HS-5 (cell line): ENCODE results near the gene CACNB2.

Experiments
- DNase-seq: peaks from one replicate; pipeline ENCODE4 v3.0.0-alpha.2; 2012; ENCODE audit warnings: low read depth

Gene CACNB2

DNA sequence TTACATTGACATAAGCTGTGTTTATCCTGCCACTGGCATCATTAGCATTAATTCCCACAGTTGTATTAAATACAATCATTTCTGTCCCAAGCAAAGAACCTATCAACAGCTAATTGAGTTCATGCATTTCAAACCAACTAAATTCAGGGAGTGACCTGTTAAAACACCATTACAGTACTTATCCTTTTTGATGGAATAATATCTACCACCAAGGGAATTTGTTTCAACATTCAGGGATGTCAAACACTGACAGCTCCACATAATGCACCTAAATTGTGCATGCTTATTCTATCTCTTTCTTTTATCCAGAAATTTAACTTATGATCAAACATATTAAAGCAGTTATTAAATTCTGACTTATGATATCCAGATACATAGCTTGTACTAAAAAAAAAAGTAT, 374.3 kb downstream of the CACNB2 start:
- no peak for DNase-seq

DNA sequence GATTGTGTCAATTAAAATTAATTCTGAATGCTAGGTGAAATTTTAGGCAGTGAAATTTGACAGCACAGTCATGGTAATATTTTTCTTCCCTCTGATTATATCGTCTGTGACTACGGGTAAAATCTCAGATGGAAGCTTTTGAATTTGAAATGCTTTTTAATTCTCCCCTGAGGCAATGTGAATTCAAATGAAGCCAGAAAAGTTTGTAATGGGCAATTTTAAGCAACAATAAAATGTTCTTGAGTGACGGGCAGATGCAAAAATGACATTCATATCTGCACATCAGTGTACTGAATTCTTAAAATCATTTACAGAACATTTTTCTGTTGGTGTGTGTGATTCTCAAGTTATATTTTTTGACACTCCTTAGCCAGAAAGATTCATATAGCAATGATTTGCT, 376.6 kb downstream of the CACNB2 start:
- DNase-seq = no peak

DNA sequence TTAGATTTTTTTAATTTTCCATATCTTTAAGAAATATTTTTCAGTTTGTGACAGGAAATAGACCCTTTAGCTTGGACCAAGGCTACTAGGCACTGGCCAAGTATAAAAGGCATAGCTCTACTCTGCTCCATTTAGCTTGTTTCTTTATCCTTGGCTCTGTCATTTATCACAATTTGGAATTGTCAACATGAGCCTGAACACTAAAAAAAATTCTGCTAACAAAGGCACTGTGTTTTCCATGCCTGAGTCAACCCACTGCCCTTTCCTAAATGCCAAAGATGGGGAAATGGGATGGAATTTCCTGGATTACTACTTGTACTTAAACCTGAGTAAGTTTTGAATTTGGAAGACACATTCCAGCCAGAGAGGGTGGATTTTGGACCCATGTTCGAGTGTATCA, 382.8 kb downstream of the CACNB2 start:
- no peak for DNase-seq

DNA sequence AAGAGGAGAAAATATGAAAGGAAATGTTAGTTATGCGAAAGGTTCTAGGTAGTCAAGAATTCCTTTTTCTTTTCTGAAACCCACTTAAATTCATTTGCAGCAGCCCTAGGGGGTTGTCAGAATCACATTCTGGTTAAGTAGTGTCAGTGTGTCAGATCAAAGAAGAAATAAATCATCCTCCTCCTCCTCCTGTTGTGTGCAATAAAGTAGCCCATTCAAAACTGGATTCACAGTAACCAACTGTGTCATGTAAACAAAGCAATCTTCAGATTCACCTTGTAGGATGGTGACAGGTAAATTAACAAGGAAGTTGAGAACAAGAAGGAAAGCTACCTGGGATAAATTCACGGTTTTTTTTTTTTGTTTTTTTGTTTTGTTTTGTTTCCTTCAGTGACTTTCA, 383.6 kb downstream of the CACNB2 start:
- DNase-seq = no peak

DNA sequence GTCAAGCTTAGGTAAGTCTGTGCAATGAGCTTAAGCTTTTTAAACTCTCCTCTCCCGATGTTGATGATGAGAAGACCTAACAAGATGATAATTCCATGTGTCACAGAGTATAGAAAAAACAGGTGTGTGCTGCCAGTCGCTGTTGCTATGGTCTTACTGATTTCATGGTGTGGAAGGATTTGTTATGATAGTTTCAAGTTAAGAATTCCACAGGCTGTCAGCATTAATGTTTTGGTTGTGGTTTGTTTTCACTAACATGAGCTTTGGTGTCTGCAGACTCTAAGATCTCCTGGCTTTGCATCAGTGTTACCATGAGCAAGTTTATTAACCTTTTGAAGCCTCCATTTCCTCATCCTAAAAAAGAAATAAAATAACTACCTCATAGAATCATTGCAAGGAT, 387.5 kb downstream of the CACNB2 start:
- DNase-seq = no peak

DNA sequence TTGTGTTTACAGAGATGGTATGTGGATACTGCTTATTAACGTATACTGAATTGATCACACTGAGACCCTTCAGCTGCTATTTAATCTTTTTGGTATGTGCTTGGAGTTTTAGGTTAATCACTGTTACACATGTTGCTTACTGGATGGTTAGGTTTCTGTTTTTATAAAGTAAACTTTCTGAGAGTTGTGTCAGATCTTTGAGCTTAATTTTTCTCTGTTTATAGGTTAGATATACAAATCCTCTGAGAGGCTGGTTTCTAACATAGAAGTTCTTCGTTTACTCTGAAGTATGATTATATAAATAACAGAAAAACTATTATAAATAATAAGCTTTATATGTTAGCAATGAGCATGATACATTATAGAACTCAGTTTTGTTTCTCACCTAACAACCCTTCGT, 388.1 kb downstream of the CACNB2 start:
- no peak for DNase-seq

DNA sequence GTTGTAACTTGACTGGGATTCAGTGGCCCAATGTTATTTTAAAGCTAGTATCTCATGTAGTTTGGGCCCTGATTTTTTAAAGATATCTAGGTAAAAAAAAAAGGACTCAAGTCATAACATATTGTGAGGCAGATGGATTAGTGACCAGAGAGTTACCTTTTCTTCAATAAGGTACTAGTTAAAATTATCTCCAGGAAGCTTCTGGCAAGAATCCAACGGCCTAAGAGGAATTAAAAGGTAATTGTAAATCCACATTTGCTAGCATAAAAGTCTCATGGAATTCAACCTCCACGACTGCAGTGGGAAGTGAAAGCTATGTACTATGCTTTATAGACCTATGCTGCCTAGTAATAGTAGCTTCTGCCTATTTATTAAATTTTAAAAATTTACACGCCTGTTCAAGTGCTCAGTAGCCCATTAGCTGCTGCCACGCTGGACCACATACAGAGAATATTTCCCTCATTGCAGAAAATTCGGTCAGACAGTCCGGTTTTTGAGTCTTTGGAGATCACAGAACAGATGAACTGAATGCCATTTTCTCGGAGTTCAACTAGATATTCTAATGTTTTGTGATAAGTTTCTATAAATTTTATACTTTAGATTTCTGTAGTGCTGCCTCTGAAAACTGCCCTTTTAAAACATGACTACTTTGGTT, 392.8 kb downstream of the CACNB2 start:
- DNase-seq = no peak

DNA sequence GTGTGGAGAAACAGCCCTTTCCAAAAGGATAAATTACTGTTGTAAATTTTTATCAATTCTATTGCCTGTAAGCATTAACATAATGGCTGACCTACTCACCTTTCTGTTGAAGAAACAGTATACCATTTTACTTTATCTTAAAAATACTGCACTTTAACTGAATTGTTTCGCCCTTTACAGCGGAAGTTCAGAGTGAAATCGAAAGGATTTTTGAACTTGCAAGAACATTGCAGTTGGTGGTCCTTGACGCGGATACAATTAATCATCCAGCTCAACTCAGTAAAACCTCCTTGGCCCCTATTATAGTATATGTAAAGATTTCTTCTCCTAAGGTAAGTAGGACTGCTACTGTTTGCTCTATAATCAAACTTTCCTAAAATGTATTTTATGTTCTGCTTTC, 393.7 kb downstream of the CACNB2 start:
- DNase-seq = no peak

DNA sequence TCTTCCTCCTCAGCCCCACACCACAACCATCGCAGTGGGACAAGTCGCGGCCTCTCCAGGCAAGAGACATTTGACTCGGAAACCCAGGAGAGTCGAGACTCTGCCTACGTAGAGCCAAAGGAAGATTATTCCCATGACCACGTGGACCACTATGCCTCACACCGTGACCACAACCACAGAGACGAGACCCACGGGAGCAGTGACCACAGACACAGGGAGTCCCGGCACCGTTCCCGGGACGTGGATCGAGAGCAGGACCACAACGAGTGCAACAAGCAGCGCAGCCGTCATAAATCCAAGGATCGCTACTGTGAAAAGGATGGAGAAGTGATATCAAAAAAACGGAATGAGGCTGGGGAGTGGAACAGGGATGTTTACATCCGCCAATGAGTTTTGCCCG, 399.1 kb downstream of the CACNB2 start:
- no peak for DNase-seq

DNA sequence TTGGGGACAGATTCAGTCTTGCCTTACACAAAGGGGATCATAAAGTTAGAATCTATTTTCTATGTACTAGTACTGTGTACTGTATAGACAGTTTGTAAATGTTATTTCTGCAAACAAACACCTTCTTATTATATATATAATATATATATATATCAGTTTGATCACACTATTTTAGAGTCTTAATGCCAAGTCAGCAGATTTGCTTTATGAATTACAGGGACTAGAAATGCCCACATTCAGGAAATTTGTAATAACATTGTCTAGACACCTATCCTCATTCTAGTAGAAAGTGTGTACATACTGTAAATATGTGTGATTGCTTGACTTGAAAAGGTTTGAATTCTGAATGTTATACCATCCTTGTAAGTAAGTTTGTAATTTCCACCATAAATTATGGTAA, 400.0 kb downstream of the CACNB2 start:
- DNase-seq = no peak

DNA sequence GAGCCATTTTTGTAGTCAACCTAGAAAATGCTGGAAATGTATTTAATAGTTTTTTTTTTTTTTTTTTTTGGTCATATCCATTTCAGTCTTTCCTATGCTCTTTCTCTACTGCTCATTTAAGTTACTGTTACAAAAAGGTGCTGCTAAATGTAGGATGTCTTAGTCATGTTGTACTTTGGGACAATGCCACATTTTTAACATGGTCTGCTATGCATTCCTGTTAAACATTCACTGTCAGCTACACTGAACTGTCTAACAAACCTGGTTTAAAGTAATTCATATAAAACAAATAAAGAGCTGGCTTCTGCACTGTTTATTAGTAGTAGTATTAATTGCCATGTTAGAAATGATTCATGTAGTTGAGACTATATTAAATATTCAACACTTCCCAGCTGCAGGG, 402.6 kb downstream of the CACNB2 start:
- DNase-seq = no peak

DNA sequence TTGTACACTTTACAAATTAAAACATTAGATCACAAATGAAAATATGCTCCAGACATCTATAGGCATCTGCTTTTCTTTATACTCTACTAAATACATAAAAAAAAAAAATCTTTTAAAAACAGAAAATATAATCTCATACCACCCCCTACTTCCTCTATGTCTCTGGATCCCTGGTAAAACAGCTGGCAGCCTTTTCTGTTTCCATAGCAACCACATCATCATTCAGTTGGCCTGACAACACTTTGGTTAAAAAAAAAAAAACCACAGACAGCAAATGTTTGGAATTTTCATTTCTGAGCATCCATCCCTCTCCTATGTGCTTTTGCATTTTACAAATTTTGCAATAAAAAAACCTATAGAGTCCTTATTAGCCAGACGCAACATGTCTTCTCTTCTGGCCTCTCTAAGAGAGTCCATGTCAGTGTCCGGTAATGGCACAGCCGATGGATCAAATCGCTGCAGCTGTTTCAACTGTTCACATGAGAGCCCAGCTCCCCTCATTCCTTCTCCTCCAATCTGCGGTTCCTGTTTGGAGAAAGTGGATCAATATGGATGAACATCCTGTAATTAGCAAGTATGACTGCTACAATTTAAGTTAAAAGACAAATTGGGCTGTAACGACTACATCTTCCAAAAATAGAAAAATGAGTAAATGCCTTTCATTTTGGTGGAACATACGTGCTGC, 405.5 kb downstream of the CACNB2 start:
- no peak for DNase-seq

DNA sequence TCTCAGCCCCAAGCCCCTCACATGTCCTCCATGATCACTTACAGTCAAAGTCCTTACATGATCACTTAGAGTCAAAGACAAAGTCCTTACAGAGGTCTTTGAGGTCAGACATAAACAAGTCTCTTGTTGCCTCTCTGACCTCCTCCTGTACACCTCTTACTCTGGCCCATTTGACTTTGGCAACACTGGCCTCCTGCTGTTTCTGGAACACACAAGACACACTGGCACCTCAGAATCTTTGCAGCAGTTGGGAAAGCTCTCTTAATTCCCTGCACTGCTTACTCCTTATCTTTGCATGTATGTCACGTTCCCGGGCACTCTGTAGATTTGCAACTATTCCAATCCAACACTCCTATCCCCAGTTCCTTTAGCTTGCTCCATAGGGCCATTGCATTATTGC, 408.9 kb downstream of the CACNB2 start:
- no peak for DNase-seq

DNA sequence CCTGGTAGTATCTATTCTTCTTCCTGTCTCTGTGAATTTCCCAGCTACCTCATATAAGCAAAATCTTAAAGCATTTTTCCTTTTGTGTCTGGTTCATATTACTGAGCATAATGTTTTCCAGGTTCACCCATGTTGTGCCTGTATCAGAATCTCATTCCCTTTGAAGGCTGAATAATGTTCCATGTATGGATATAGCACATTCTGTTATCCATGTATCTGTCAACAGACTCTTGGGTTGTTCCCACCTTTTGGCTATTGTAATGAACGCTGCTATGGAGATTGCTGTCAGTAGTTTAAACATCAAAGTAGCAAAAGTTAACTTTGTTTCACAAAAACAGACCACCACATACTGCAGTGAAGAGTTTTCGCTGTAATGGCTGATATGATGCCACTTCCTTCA, 411.2 kb downstream of the CACNB2 start:
- DNase-seq = no peak

DNA sequence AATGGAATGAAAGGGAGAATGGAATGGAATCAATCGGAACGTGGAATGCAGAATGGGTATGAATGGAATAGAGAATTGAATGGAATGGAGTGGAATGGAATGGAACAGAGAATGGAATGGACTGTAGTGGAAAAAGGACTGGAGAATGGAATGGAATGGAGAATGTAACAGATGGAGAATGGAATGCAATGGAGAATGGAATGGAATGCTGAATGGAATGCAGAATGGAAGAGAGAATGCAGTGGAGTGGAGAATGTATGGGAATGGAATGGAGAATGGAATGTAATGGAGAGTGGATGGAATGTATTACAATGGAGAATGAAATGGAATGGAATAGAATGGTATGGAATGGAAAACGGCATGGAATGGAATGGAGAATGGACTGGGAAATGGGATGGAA, 414.3 kb downstream of the CACNB2 start:
- DNase-seq = no peak

DNA sequence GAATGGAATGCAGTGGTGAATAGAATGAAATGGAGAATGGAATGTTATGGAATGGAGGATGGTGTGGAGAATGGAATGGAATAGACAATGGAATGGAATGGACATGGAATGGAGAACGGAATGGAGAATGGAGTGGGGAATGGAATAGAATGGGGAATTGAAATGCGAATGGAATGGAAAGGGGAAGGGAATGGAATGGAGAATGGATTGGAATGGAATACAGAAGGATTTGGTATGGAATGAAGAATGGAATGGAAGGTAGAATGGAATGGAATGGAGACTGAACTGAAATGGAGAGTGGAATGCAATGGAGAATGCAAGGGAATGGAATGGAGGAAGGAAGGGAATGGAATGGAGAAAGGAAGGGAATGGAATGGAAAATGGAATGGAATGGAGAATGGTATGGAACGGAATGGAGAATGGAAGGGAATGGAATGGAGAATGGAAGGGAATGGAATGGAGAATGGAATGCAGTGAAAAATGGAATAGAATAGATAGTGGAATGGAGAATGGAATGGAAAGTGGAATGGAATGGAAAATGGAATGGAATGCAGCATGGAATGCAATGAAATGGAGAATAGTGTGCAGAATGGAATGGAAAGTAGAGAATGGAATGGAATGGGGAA, 416.4 kb downstream of the CACNB2 start:
- DNase-seq = no peak

DNA sequence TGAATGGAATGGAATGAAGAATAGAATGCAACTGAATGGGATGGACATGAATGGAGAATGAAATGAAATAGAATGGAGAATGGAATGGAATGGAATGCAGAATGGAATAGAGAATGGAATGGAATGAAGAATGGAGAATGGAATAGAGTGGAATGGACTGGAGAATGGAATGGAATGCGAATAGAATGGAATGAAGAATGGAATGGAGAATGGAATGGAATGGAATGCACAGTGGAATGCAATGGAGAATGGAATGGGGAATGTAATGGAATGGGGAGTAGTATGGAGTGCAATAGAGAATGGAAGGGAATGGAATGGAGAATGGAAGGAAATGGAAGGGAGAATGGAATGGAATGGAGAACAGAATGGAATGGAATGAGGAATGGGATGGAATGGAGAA, 417.7 kb downstream of the CACNB2 start:
- no peak for DNase-seq

DNA sequence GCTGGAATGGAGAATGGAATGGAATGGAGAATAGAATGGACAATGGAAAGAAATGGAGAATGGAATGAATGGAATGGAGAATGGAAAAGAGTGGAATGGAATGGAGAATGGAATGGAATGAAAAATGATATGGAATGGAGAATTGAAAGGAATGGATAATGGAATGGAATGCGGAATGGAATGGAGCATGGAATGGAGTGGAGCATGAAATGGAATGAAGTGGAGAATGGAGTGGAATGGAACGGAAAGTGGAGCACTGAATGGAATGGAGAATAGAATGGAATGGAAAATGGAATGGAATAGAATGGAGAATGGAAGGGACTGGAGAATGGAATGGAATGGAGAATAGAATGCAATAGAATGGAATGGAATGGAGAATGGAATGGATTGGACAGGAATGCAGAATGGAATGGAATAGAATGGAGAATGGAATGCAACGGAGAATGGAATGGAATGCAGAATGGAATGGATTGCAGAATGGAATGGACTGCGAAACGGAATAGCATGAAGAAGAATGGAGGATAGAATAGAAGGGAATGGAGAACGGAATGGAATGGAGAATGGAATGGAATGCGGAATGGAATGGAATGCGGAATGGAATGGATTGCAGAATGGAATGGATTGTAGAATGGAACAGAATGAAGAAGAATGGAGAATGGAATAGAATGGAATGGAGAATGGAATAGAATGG, 421.8 kb downstream of the CACNB2 start:
- no peak for DNase-seq

DNA sequence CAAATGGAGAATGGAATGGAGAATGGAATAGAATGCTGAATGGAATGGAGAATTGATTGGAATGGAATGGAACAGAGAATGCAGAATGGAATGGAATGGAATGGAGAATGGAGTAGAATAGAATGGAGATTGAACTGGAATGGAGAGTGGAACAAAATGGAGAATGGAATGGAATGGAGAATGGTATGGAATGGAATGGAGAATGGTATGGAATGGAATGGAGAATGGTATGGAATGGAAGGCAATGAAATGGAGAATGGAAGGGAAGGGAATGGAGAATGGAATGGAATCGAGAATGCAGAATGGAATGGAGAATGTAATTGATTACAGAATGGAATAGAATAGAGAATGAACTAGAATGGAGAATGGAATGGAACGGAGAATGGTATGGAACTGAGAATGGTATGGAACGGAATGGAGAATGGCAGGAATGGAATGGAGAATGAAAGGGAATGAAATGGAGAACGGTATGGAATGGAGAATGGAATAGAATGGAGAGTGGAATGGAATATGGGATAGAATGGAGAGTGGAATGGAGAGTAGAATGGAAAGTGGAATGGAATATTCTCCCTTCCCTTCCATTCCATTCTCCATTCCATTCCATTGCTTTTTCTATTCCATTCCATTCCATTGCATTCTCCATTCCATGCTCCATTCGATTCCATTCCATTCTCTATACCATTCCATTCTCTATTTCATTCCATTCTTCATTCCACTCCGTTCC, 422.9 kb downstream of the CACNB2 start:
- DNase-seq = no peak

DNA sequence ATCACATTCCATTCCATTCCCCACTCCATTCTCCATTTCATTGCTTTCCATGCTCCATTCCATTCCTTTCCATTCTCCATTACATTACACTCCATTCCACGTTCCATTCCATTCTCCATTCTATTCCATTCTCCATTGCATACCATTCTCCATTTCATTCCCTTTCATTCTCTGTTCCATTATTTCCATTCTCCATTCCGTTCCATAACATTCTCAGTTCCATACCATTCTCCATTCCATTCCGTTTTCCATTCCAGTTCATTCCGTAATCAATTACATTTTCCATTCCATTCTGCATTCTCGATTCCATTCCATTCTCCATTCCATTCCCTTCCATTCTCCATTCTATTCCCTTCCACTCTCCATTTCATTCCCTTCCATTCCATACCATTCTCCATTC, 424.8 kb downstream of the CACNB2 start:
- DNase-seq = no peak

DNA sequence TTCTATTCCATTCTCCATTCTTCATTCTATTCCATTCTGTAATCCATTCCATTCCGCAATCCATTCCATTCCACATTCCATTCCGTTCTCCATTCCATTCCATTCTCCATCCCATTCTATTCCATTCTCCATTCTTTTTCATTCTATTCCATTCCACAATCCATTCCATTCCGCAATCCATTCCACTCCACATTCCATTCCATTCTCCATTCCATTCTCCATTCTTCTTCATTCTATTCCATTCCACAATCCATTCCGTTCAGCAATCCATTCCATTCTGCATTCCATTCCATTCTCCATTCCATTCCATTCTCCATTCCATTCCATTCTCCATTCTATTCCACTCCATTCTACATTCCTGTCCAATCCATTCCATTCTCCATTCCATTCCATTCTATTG, 426.0 kb downstream of the CACNB2 start:
- DNase-seq = no peak

DNA sequence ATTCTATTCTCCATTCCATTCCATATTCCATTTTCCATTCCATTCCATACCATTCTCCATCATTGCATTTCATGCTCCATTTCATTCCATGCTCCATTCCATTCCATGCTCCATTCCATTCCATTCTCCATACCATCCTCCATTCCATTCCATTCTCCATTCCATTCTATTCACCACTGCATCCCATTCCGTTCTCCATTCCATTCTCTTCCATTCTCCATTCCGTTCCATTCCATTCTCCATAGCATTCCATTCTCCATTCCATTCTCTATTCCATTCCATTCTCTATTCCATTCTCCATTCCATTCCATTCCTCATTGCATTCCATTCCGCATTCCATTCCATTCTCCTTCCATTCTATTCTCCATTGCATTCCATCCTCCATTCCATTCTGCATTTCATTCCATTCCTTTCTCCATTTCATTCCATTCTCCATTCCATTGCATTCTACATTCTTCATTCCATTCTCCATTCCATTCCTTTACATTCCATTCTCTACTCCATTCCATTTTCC, 427.2 kb downstream of the CACNB2 start:
- DNase-seq = no peak
